Activated CD8-positive, alpha-beta T cell treated with anti-CD3 and anti-CD28 coated beads, Interleukin-2, amount 10 ng/mL, durations not matched to agents 7 days and 5 days (primary cell): ENCODE results near the gene EGFLAM. TPM values are rescaled to one million over a fixed set of nuclear protein-coding genes. Genes with fewer than 3 reads are reported as not detected.

Experiments
- ATAC-seq: fragments of 150-1000 bp; cut with Tn5 transposase; one replicate; pipeline ENCODE4 v1.10.0; 2021; ENCODE audit warnings: moderate library complexity
- CTCF ChIA-PET: fragments of 350-600 bp; sonication (Branson Sonifier 250); formaldehyde crosslinking; loops from one replicate; lab custom pipeline; 2021; ENCODE audit warnings: antibody characterized with exemption; lab: Charles Lee
- POLR2A ChIA-PET: fragments of 350-600 bp; sonication (Branson Sonifier 250); formaldehyde crosslinking; loops from one replicate; lab custom pipeline; 2021; ENCODE audit warnings: antibody characterized with exemption; lab: Charles Lee
- DNase-seq: peaks from one replicate; pipeline ENCODE4 v3.0.0-alpha.2; 2020
- H3K27ac Mint-ChIP-seq: one replicate; pipeline ENCODE4 v1.8.0; 2021; ENCODE audit warnings: mild to moderate bottlenecking, mixed read lengths
- H3K27me3 Mint-ChIP-seq: one replicate; pipeline ENCODE4 v1.8.0; 2021; ENCODE audit warnings: low read depth, mixed read lengths
- H3K36me3 Mint-ChIP-seq: one replicate; pipeline ENCODE4 v1.8.0; 2021; ENCODE audit warnings: low read depth, mixed read lengths
- H3K4me1 Mint-ChIP-seq: one replicate; pipeline ENCODE4 v1.8.0; 2021; ENCODE audit warnings: low read depth, mixed read lengths
- H3K4me3 Mint-ChIP-seq: one replicate; pipeline ENCODE4 v1.8.0; 2021; ENCODE audit warnings: mild to moderate bottlenecking, mixed read lengths
- H3K9me3 Mint-ChIP-seq: one replicate; pipeline ENCODE4 v1.8.0; 2022; ENCODE audit warnings: mixed read lengths; ENCODE audit not compliant: insufficient read depth
- total RNA-seq, 2 experiments: library from RNA; stranded (reverse); gene quantifications; one replicate each; pipeline ENCODE4 v1.2.3, GENCODE V29; 2021

The EGFLAM gene
- total RNA-seq, 2 experiments from 2014 or later = not detected

DNA sequence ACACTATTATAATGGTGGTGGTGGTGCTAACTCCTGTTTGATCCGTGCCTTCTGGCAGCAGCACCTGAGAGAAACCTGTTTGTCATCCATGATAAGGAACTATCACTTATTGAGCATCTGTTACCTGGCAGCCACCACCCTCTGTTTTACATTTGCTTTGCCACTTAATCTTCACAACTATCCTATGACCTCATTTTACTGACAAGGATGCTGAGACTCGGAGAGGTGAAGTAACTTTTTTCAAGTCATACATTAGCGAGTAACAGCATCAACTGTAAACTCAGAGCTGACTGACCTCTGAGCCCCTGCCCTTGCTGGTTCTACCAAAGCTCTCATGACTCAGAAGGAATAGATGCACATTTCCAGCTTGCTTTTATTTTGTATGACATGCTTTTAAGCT, 81.1 kb downstream of the EGFLAM start:
- H3K36me3 Mint-ChIP-seq = no peaks in the 10 kb centered on the region
- H3K9me3 Mint-ChIP-seq = no peaks in the 10 kb centered on the region
- H3K4me1 Mint-ChIP-seq = no peaks in the 10 kb centered on the region
- DNase-seq (no peak), ATAC-seq (no peak)
- H3K4me3 Mint-ChIP-seq = no peak overlapping the region
- no peak overlapping the region for H3K27ac Mint-ChIP-seq
- POLR2A ChIA-PET = no interaction called here
- CTCF ChIA-PET = no interaction called here
- peaks cover 11% of the 10 kb centered on the region for H3K27me3 Mint-ChIP-seq

DNA sequence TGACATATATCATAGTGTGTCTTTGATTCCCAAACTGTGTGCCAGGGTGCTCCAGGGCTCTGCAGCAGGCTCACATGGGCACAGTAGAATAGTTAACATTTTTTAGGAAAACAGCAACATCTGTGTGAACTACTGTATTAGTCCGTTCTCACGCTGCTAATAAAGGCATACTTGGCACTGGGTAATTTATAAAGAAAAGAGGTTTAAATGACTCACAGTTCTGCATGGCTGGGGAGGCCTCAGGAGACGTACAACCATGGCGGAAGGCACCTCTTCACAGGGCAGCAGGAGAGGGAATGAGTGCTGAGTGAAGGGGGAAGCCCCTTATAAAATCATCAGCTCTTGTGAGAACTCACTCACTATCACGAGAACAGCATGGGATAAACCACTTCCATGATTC, 82.7 kb downstream of the EGFLAM start:
- no peaks in the 10 kb centered on the region for H3K36me3 Mint-ChIP-seq
- no peak overlapping the region for H3K27ac Mint-ChIP-seq
- H3K9me3 Mint-ChIP-seq = no peaks in the 10 kb centered on the region
- H3K4me1 Mint-ChIP-seq = no peaks in the 10 kb centered on the region
- H3K4me3 Mint-ChIP-seq = no peak overlapping the region
- DNase-seq (no peak), ATAC-seq (no peak)
- POLR2A ChIA-PET = no interaction called here
- peaks cover 15% of the 10 kb centered on the region for H3K27me3 Mint-ChIP-seq
- CTCF ChIA-PET = no interaction called here

DNA sequence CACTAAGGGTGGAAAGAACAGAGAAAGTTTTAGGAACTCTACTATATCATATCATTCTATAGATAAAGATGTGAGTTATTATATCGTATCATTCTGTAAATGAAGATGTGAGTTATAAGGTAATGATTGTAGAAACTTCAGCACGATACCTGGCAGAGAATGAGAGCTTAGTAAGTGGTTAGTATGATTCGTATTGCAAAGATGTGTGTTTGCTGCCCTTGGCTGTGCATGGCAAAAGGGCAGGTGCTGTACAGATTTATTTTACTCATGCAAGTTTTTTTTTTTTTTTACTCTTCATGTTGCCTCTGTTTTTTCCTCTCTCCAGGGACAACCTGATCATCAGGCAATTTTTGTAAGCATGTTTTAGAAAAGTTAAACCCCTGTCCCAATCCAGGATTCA, 83.3 kb downstream of the EGFLAM start:
- no peak for DNase-seq
- H3K9me3 Mint-ChIP-seq = no peaks in the 10 kb centered on the region
- ChIA-PET CTCF (no interaction called here), POLR2A (no interaction called here)
- H3K4me1 Mint-ChIP-seq = no peaks in the 10 kb centered on the region
- no peak overlapping the region for H3K4me3 Mint-ChIP-seq
- no peak overlapping the region for H3K27ac Mint-ChIP-seq
- H3K36me3 Mint-ChIP-seq = no peaks in the 10 kb centered on the region
- no peak for ATAC-seq
- H3K27me3 Mint-ChIP-seq = peaks cover 15% of the 10 kb centered on the region

DNA sequence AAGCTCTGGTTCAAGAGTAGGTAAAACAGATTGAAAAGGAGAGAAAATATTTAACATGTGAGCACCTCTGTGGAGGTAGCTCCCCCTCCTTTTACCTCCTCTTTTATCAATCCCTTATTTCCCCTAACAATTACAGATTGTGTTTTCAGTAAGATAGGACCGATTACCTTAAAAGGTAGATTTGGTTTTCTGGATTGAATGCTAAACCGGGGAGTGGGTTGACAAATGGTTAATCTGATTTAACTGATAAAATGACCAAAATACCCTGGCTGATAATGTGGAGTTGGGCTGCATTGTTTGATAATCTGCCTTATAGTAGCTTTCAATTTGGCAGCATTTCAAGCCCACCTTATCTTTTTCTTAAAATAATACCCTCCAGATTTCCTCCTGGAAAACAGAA, 83.9 kb downstream of the EGFLAM start:
- DNase-seq (no peak), ATAC-seq (no peak)
- ChIA-PET POLR2A (no interaction called here), CTCF (no interaction called here)
- Mint-ChIP-seq H3K27me3 (peaks cover 13% of the 10 kb centered on the region), H3K36me3 (no peaks in the 10 kb centered on the region), H3K9me3 (no peaks in the 10 kb centered on the region), H3K4me3 (no peak overlapping the region), H3K4me1 (no peaks in the 10 kb centered on the region), H3K27ac (no peak overlapping the region)

DNA sequence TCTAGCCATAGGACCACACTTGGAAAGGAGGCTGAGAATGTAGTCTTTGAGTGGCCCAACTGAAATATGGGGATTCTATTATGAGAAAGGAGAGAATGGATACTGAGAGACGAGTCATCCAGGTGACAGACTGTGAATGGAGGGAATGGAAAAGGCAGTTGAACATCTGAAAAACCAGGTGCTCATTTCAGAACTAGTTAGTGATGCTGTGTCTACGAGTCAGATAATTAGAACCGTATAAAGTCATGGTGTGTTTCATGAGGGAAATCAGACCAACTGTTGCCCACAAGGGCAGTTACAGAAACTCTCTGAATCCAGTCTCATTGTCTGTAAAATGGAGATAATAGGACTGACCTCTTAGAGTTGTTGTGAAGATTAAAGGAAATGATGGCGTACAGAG, 86.5 kb downstream of the EGFLAM start:
- Mint-ChIP-seq H3K9me3 (no peaks in the 10 kb centered on the region), H3K4me1 (peaks cover 5% of the 10 kb centered on the region), H3K4me3 (no peak overlapping the region), H3K36me3 (no peaks in the 10 kb centered on the region), H3K27me3 (peaks cover 7% of the 10 kb centered on the region), H3K27ac (no peak overlapping the region)
- CTCF ChIA-PET = no interaction called here
- ATAC-seq = no peak
- POLR2A ChIA-PET = no interaction called here
- DNase-seq = no peak

DNA sequence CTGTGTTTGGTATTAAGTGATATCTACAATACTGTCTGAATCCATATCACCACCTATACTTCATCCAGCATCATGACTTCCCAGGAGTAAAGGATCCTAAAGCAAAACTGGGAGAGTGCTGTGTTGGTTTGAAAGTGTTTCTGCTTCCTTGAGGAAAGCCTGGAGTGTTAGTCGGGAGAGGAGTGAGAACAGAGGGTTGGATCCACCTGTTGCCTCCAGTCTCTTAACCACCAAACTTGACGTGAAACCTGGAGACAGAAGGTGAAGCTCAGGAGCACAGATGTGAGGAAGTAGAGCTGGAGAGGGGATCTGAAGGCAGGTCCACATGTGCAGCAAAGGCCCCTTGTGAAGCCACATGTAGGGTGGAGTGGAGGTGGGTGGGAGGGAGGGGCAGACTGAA, 88.2 kb downstream of the EGFLAM start:
- peaks cover 4% of the 10 kb centered on the region for H3K27me3 Mint-ChIP-seq
- DNase-seq = no peak
- no peaks in the 10 kb centered on the region for H3K9me3 Mint-ChIP-seq
- CTCF ChIA-PET = no interaction called here
- H3K27ac Mint-ChIP-seq = no peak overlapping the region
- H3K4me1 Mint-ChIP-seq = peaks cover 5% of the 10 kb centered on the region
- no peak overlapping the region for H3K4me3 Mint-ChIP-seq
- ATAC-seq = no peak
- POLR2A ChIA-PET = no interaction called here
- no peaks in the 10 kb centered on the region for H3K36me3 Mint-ChIP-seq

DNA sequence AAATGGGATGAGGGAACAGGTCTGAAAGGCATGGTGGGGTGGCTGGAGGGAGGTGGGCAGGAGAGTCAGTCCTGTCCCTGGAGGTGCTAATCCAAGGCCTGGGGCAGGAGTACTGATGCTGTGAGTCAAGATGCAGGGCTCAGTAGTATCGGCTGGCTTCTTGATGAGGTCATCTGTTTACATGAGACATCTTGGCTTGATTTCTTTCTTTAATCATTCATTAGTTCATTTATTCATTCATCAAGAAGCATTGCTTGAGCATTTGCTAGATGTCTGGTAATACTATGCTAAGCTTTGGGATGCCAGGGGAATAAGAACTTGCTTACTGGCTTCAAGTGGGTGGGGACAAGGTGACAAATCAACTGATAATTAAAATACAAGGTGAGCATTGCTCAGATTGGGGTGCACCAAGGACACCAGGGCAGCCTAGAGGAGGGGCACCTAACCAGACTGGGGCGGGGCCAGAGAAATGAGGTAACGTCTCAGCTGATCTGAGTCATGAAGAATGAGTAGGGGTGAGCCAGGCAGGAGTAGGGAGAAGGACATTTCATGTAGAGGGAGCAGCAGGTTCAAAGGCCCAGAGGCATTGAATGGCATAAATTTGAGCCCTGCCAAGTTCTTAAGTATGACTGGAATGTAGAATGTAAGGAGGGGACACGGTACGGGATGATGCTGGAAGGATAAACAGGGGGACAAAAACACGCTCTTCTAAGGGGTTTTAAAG, 88.8 kb downstream of the EGFLAM start:
- peaks cover 5% of the 10 kb centered on the region for H3K4me1 Mint-ChIP-seq
- peaks cover 4% of the 10 kb centered on the region for H3K27me3 Mint-ChIP-seq
- no peak overlapping the region for H3K27ac Mint-ChIP-seq
- ChIA-PET CTCF (no interaction called here), POLR2A (no interaction called here)
- no peaks in the 10 kb centered on the region for H3K9me3 Mint-ChIP-seq
- no peaks in the 10 kb centered on the region for H3K36me3 Mint-ChIP-seq
- no peak overlapping the region for H3K4me3 Mint-ChIP-seq
- DNase-seq = no peak
- ATAC-seq = no peak

DNA sequence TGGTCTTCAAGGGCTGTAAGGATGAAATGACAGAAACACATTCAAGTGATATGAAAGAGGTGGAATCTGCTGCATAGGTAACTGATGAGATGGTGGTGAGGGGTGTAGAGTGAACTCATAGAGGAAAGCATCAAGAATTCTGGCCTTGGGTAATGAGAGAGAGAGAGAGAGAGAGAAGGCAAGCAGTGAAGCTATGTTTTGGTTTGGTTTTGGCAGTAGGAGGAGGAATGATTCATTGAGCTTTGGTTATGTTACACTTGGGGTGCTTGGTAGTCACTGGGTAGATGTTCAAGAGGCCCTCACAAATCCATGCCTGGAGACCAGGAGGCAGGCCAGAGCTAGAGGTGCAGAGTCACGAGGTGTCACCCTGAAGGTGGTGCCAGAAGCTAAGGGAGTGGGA, 89.5 kb downstream of the EGFLAM start:
- ChIA-PET POLR2A (no interaction called here), CTCF (no interaction called here)
- DNase-seq = no peak
- Mint-ChIP-seq H3K36me3 (no peaks in the 10 kb centered on the region), H3K27ac (no peak overlapping the region), H3K9me3 (no peaks in the 10 kb centered on the region), H3K4me3 (no peak overlapping the region), H3K27me3 (peaks cover 4% of the 10 kb centered on the region), H3K4me1 (peaks cover 5% of the 10 kb centered on the region)
- no peak for ATAC-seq

DNA sequence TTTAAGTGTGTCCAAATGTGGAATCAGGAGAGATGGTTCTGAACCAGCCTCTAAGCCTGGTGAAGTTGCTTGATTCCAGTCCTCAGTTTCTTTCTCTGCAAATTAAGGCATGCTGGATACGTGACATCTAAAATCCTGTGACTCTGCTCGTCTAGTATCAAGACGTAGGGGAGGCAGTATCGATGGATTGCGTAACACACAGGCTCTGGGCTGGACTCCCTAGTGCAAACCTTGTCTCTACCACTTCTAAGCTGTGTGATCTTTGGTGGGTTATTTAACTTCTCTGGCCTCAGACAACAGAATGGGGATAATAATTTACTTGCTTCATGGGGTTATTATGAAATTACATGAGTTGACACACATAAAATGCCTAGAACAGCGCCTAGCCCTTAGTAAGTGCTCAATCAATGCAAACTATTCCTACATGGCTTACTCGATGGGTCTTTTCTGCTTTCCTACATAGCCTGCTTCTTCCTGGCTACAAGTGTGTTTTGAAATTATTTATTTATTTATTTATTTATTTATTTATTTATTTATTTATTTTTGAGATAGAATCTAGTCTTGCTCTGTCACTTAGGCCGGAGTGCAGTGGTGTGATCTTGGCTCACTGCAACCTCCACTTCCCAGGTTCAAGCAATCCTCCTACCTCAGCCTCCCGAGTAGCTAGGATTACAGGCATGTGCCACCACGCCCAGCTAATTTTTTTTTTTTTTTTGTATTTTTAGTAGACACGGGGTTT, 102.1 kb downstream of the EGFLAM start:
- POLR2A ChIA-PET = no interaction called here
- Mint-ChIP-seq H3K4me3 (no peak overlapping the region), H3K36me3 (no peaks in the 10 kb centered on the region), H3K27ac (no peak overlapping the region), H3K27me3 (no peaks in the 10 kb centered on the region), H3K4me1 (no peaks in the 10 kb centered on the region), H3K9me3 (no peaks in the 10 kb centered on the region)
- ATAC-seq = no peak
- CTCF ChIA-PET = no interaction called here
- DNase-seq = no peak

DNA sequence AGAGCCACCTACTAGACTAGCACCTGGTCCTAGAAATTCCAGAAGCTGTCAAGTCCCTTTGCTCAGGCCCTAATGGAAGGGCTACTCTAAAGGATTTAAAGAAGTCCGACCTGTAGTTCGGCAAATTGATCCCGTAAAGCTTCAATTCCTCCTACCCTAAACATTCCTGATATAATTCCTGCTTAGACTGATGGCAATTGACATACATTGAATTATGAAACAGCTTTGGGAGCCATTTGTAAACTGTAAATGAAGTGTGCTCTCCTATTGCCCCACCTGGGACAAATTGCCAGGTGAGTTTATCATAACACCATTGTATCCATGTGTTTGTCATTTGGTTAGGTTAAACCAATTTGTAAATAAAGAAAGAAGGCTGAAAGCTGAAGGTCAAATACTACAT, 104.4 kb downstream of the EGFLAM start:
- Mint-ChIP-seq H3K27ac (no peak overlapping the region), H3K4me3 (no peak overlapping the region), H3K36me3 (no peaks in the 10 kb centered on the region), H3K9me3 (no peaks in the 10 kb centered on the region), H3K27me3 (peaks cover 2% of the 10 kb centered on the region), H3K4me1 (peaks cover under 1% of the 10 kb centered on the region)
- POLR2A ChIA-PET = no interaction called here
- CTCF ChIA-PET = interaction anchor here (1.6 kb wide), 1 partner anchor 17 kb away, joined by 4 read pairs; no protein-coding TSS in a partner anchor
- no peak for DNase-seq
- no peak for ATAC-seq

DNA sequence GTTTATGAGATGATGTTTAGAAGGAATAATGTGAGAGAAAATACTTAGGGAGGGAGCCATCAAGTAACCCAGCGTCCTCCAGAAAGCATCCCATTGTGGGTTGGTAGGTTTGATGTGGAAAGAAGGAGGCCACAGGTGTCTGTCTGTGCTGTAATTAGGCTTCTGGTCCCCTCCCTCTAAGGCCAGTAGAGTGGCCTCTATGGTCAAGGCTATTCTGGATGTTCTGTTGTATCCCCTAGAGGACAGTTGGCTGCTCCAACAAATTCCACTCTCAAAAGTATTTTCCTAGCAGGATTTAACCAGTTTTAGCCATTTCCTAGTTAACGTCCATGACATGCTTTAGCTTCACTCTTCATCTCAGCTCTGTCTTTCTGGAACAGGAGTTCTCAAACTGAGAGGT, 106.5 kb downstream of the EGFLAM start:
- ATAC-seq = no peak
- H3K4me1 Mint-ChIP-seq = peaks cover 9% of the 10 kb centered on the region
- peaks cover 5% of the 10 kb centered on the region for H3K27me3 Mint-ChIP-seq
- no peak overlapping the region for H3K27ac Mint-ChIP-seq
- ChIA-PET POLR2A (no interaction called here), CTCF (interaction anchor here (1.4 kb wide), 1 partner anchor 18 kb away, joined by 4 read pairs; no protein-coding TSS in a partner anchor)
- H3K9me3 Mint-ChIP-seq = no peaks in the 10 kb centered on the region
- H3K4me3 Mint-ChIP-seq = no peak overlapping the region
- H3K36me3 Mint-ChIP-seq = no peaks in the 10 kb centered on the region
- DNase-seq = no peak

DNA sequence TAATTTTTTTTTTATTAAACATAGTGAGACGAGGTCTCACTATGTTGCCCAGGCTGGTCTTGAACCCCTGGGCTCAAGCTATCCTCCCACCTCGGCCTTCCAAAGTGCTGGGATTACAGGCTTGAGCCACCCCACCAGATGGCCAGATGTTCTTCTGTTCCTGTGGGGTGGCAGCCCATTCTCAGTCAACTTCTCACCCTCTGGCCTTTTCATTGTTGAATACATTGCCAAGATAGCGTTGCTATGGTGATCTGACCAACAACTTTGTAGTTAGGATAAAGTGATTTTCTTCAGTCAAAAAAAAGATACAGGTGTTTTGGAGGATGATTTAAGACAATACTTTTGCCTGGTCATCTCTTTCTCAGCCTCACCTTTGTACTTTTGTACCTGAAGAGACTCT, 109.1 kb downstream of the EGFLAM start:
- ChIA-PET CTCF (interaction anchor here (0.8 to 1.4 kb wide), 2 partner anchors 15 to 53 kb away, joined by 3 to 7 read pairs; no protein-coding TSS in a partner anchor), POLR2A (no interaction called here)
- peaks cover 9% of the 10 kb centered on the region for H3K4me1 Mint-ChIP-seq
- no peak for DNase-seq
- no peaks in the 10 kb centered on the region for H3K9me3 Mint-ChIP-seq
- H3K36me3 Mint-ChIP-seq = no peaks in the 10 kb centered on the region
- no peak overlapping the region for H3K4me3 Mint-ChIP-seq
- H3K27ac Mint-ChIP-seq = no peak overlapping the region
- no peak for ATAC-seq
- peaks cover 5% of the 10 kb centered on the region for H3K27me3 Mint-ChIP-seq
